ENCODE measurements around the gene CDYL2. TPM values are rescaled to one million over a fixed set of nuclear protein-coding genes. Genes with fewer than 3 reads are reported as not detected.

The CDYL2 gene
- total RNA-seq, 1 donor from 2014 or later = 3.0 TPM

GRCh38 chr16:80682421-80683070 is 121.9 kb downstream of the CDYL2 start:
- no peaks in the 10 kb centered on the region for H3K4me1 Mint-ChIP-seq
- no peak overlapping the region for H3K4me3 Mint-ChIP-seq
- H3K27me3 Mint-ChIP-seq (ENCODE audit: low read depth) = peaks cover 6% of the 10 kb centered on the region
- H3K36me3 Mint-ChIP-seq = no peaks in the 10 kb centered on the region
- no peak for TF ChIP-seq CTCF (IDR thresholded peaks at IDR 0.05; ENCODE audit: unreplicated experiment)
- H3K27ac Mint-ChIP-seq = no peak overlapping the region
- H3K9me3 Mint-ChIP-seq = peaks cover 12% of the 10 kb centered on the region
- no peak for DNase-seq (ENCODE audit: low spot score in 2 of 2, unreplicated experiment in 2 of 2)

DNA sequence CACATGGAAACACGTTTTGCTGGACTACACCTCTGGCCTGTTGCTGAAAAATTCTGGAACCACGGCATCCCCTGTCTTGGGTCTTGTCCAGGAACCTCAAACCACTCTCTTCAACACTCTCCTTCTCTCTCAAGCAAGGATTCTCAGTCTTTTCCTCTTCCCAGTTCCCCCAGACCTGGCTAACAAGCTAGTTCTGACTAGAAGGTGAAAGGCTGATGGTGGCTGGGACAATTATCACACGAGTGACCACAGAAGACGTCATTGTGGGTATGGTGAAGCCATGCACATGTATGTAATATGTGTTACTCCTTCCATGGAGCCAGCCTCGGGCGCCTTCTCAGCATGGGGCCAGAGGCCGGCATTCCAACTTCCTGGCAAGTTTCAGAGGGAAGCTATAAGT is 123.0 kb downstream of the CDYL2 start:
- H3K4me1 Mint-ChIP-seq = no peaks in the 10 kb centered on the region
- H3K9me3 Mint-ChIP-seq = peaks cover 12% of the 10 kb centered on the region
- no peak for TF ChIP-seq CTCF (IDR thresholded peaks at IDR 0.05; ENCODE audit: unreplicated experiment)
- no peak overlapping the region for H3K27ac Mint-ChIP-seq
- peaks cover 2% of the 10 kb centered on the region for H3K27me3 Mint-ChIP-seq (ENCODE audit: low read depth)
- H3K4me3 Mint-ChIP-seq = no peak overlapping the region
- no peak for DNase-seq (ENCODE audit: low spot score in 2 of 2, unreplicated experiment in 2 of 2)
- no peaks in the 10 kb centered on the region for H3K36me3 Mint-ChIP-seq

GRCh38 chr16:80680839-80681238 is 123.6 kb downstream of the CDYL2 start:
- DNase-seq (ENCODE audit: low spot score in 2 of 2, unreplicated experiment in 2 of 2) = no peak
- no peak overlapping the region for H3K27ac Mint-ChIP-seq
- no peak for TF ChIP-seq CTCF (IDR thresholded peaks at IDR 0.05; ENCODE audit: unreplicated experiment)
- H3K27me3 Mint-ChIP-seq (ENCODE audit: low read depth) = peaks cover 2% of the 10 kb centered on the region
- no peak overlapping the region for H3K4me3 Mint-ChIP-seq
- no peaks in the 10 kb centered on the region for H3K36me3 Mint-ChIP-seq
- no peaks in the 10 kb centered on the region for H3K4me1 Mint-ChIP-seq
- peaks cover 12% of the 10 kb centered on the region for H3K9me3 Mint-ChIP-seq

DNA sequence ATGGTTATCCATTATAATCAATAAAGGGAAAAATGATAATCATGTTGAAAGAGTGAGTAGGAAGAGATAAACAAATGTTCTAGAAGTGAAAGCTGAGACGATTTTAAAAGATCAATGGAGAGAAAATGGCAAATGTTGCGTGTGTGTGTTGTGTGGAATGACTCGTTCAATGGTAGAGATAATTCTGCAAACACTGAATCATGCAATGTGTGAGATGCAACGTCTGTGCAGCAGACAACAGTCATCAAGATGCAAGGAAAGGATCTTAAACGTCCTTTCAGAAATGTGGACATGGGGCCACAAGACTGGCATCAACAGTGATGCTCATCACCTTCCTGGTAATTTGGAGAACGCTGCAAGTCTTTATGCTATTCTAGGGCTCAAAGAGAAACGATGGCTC is 124.4 kb downstream of the CDYL2 start:
- Mint-ChIP-seq H3K9me3 (peaks cover 12% of the 10 kb centered on the region), H3K4me3 (no peak overlapping the region), H3K36me3 (no peaks in the 10 kb centered on the region), H3K4me1 (no peaks in the 10 kb centered on the region), H3K27me3 (ENCODE audit: low read depth) (peaks cover 2% of the 10 kb centered on the region), H3K27ac (no peak overlapping the region)
- DNase-seq (ENCODE audit: low spot score in 2 of 2, unreplicated experiment in 2 of 2) = no peak
- TF ChIP-seq CTCF (IDR thresholded peaks at IDR 0.05; ENCODE audit: unreplicated experiment) = no peak

DNA sequence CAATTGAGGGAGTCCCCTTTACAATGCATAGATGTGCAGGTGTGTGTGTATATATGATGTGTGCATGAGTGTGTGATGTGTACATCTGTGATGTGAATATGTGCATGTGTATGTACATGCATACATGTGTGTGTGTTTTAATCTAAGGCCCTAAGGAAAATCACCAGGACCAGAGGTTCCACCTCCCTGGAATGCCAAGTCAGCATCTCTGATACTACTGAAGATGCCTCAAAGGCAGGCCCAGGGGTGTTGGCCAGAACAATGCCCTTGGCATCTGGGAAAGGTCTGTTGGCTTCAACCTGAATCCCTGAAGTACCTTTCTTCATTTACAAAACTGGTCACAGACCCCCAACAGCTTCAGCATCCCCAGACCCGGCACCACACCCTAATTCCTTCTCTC is 129.5 kb downstream of the CDYL2 start:
- no peak overlapping the region for H3K27ac Mint-ChIP-seq
- no peak overlapping the region for H3K4me3 Mint-ChIP-seq
- H3K4me1 Mint-ChIP-seq = no peaks in the 10 kb centered on the region
- TF ChIP-seq CTCF (IDR thresholded peaks at IDR 0.05; ENCODE audit: unreplicated experiment) = no peak
- no peaks in the 10 kb centered on the region for H3K27me3 Mint-ChIP-seq (ENCODE audit: low read depth)
- no peak for DNase-seq (ENCODE audit: low spot score in 2 of 2, unreplicated experiment in 2 of 2)
- H3K9me3 Mint-ChIP-seq = peaks cover 7% of the 10 kb centered on the region
- H3K36me3 Mint-ChIP-seq = no peaks in the 10 kb centered on the region

DNA sequence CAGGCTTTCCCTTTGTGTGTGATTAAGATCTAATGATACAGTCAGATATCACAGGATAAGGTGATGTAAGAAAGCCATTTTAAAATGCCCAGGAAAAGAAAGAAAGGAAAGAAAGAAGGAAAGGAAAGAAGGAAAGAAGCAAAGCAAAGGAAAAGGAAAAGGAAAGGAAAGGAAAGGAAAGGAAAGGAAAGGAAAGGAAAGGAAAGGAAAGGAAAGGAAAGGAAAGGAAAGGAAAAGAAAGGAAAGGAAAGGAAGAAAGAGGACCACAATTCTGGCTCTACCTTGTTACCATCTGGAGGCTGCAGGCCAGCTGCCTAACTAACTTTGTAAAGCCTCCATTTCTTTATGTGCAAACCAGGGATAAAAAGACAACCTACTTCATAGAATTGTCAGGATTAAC is 132.0 kb downstream of the CDYL2 start:
- Mint-ChIP-seq H3K27ac (no peak overlapping the region), H3K9me3 (no peaks in the 10 kb centered on the region), H3K36me3 (no peaks in the 10 kb centered on the region), H3K4me3 (no peak overlapping the region), H3K4me1 (no peaks in the 10 kb centered on the region), H3K27me3 (ENCODE audit: low read depth) (peaks cover under 1% of the 10 kb centered on the region)
- TF ChIP-seq CTCF (IDR thresholded peaks at IDR 0.05; ENCODE audit: unreplicated experiment) = no peak
- DNase-seq (ENCODE audit: low spot score in 2 of 2, unreplicated experiment in 2 of 2) = no peak
